OCI-LY1 (cell line): Measurements from ENCODE around the gene IFNA13.

Experiments used
- EZH2 ChIP-seq: fragments of 200-600 bp; sonication (generic), shearing (Covaris generic); IDR thresholded peaks from 2 replicates; pipeline ENCODE4 v1.8.0; 2017; ENCODE audit warnings: borderline replicate concordance, mixed run types, mild to moderate bottlenecking, antibody characterized with exemption, low read length, moderate library complexity, mixed read lengths
- TF ChIP-seq, protein P1 (sequence below): fragments of 200-600 bp; sonication (generic), shearing (Covaris generic); IDR thresholded peaks from 2 replicates; pipeline ENCODE4 v1.5.1; 2017; ENCODE audit warnings: mild to moderate bottlenecking, antibody characterized with exemption, low read length, moderate library complexity, mixed read lengths

GRCh38 chr9:21350787-21351186 lies 17.1 kb downstream of the IFNA13 start, which contains the start of gene IFNA6:
- TF ChIP-seq, protein P1, sequence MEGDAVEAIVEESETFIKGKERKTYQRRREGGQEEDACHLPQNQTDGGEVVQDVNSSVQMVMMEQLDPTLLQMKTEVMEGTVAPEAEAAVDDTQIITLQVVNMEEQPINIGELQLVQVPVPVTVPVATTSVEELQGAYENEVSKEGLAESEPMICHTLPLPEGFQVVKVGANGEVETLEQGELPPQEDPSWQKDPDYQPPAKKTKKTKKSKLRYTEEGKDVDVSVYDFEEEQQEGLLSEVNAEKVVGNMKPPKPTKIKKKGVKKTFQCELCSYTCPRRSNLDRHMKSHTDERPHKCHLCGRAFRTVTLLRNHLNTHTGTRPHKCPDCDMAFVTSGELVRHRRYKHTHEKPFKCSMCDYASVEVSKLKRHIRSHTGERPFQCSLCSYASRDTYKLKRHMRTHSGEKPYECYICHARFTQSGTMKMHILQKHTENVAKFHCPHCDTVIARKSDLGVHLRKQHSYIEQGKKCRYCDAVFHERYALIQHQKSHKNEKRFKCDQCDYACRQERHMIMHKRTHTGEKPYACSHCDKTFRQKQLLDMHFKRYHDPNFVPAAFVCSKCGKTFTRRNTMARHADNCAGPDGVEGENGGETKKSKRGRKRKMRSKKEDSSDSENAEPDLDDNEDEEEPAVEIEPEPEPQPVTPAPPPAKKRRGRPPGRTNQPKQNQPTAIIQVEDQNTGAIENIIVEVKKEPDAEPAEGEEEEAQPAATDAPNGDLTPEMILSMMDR, result no peak
- no peak for TF ChIP-seq EZH2
